VCaP (cell line): ENCODE data around the gene PNCK.
"Not testable (repeated sequence)": the region's sequence is repeated elsewhere in the genome, so short reads cannot be mapped to it uniquely, and the experiment has no call there.

ENCODE experiments used
- H3K27ac ChIP-seq: fragments of 450-650 bp; 2 replicates; pipeline ENCODE4 v1.5.1; 2017
- CTCF ChIP-seq: fragments of 450-650 bp; conservative IDR thresholded peaks from 2 replicates; pipeline ENCODE4 v1.5.1; 2017; ENCODE audit warnings: mild to moderate bottlenecking, moderate library complexity

Gene PNCK

GRCh38 chrX:153709726-153710674, 36.4 kb upstream of the PNCK start:
- TF ChIP-seq CTCF = no peak
- no peak overlapping the region for H3K27ac ChIP-seq

DNA sequence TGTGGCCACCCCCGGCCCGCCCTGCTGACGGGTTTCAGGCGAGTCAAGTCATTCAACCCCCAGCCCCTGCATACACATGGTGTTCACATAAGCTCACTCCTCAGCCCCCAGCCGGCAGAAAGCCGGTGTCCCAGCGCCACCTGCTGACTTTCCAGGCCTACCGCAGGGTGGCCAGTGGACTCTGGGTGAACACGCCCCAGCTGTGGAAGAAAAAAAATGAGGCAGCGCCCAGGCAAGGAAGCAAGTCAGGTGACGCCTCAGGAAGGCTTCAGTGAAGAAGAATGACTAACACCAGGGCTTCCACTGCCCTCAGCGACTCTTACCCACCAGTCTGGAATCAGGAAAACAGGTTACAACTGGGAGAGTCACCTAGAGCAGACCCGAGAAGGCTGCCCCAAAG, 34.8 kb upstream of the PNCK start:
- TF ChIP-seq CTCF = peak; percentile 69
- H3K27ac ChIP-seq = no peak overlapping the region

- no peak overlapping the region for H3K27ac ChIP-seq
- TF ChIP-seq CTCF = no peak
Measured at GRCh38 chrX:153707406-153707805, 33.8 kb upstream of the PNCK start.

DNA sequence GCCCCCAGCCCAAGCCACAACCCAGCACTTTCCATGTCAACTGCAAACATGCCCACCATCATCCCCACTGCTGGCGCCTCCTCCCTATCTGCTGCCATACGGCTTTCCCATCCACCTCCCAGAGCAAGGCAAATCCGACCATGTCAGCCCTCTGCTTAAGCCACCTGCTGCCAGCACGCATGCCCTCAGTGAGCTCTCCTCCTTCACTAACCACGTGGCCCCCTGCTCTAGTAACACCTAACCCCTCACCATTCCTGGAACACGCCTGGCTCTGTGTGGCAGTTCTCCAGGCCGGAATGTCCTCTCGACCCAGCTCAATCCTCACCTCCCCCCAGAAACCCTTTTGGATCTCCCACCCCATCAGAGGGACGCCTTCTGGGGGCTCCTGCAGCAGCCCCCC, 33.2 kb upstream of the PNCK start:
- H3K27ac ChIP-seq = no peak overlapping the region
- no peak for TF ChIP-seq CTCF

DNA sequence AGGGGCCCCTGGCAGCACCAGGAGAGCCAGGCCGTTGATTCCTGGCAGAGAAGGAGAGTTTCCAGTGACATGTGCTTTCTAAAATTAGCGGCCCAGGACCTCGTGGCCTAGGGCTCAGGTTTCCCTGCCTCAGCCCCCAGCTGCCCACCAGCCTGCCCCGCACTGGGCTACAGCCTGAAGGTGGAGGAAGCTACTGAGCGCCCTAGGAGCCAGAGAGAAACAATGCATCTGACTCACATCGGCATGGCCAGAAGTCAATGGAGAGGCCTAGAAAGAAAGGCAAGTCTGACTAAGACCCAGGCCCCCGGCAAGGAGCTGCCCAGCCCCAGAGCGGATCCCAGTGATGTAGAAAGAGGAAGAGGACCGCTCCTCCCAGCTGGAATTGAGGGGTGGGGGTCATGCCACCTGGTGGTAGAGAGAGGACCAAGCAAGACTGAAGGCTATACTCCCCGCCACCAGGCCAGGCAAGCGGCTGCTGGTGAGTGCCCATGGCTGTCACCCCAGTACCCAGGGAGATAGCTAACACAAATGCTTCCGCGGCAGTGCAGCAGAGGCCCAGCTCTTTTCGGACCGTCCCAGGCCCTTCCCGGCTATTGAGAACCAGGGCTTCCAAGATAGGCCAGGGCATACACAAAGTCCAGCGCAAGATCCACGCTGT, 31.9 kb upstream of the PNCK start:
- not testable (repeated sequence) for H3K27ac ChIP-seq

GRCh38 chrX:153704631-153705402, 31.2 kb upstream of the PNCK start:
- H3K27ac ChIP-seq = not testable (repeated sequence)

DNA sequence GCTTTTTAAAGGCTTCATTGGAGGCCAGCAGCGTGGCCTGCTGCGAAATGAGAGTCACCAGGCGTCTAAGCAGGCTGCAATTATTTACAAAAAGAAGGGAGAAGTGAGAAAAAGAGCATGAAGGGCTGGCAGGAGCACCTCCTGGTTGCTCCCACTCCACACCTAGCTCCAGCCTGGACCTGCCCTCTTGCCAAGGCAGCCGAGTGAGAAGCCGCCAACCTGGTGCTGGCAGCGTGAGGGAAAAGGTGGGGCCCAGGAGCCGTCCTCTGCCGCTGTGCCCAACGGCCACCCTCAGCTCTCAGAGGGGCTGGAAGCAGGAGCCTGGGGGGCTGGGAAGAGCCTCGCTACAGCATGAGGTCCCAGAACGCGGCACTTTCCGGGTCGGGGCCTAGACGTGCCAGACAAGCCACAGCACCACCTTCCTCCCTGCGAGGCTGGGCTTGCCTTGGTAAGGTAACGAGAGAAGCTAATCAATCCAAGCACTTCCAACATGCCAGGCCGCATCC, 30.5 kb upstream of the PNCK start:
- no peak overlapping the region for H3K27ac ChIP-seq
- no peak for TF ChIP-seq CTCF

DNA sequence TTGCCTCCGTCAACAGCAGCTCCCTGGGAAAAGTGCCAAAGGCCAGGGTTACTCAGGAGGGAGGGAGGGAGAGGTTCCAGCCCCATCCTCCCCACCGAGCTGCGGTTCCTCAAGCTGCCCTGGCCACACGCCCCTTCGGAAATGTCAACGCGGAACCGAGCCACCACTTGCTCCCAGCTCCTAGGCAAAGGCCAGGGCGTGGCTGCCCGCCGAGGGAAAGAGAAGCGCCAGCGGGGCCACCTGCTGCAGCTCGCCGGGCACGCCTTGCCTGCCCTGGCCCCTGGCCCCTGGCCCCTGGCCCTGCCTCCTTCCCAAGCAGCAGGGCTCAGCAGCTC, 29.4 kb upstream of the PNCK start:
- TF ChIP-seq CTCF = no peak
- peak overlapping the region; percentile 13; the same call in 1 of the 2 replicates for H3K27ac ChIP-seq
